ENCODE measurements around the gene FGF1.

Gene FGF1

DNA sequence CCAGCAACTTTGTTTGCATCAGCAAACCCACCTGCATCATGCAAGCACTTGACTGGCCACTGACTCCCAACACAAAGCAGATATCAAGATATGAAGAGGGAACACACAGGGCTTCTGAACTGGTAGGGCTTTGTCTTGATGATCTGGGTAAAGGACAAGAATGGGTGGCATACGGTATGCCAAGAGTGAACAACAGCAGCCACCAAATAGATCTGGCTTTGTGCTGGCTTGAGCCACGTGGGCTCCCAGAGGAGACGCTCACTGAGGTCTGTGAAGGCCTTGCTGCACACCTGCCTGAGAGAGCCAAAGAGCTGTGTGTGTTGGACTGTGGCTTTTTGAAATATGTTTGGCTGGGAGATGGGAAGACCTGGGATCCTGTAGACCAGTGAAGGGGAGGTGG is 43.5 kb downstream of the FGF1 start:
- DNase-seq (ENCODE audit: low spot score) = no peak

DNA sequence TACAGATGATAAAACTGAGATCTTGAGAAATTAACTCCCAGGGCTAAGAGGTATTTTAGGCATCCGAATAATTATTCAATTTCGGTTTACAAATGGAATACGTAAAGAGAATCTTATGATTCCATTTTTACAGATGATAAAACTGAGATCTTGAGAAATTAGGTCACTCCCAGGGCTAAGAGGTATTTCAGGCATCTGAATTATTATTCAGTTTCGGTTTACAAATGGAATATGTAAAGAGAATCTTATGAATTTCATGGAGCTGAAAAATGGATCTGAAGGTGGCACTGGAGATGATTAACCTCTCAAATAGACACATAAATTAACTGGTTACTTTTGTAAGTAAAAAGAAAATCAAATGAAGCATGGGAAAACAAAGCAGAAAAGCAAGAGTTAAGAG is 44.2 kb downstream of the FGF1 start:
- no peak for DNase-seq (ENCODE audit: low spot score)

DNA sequence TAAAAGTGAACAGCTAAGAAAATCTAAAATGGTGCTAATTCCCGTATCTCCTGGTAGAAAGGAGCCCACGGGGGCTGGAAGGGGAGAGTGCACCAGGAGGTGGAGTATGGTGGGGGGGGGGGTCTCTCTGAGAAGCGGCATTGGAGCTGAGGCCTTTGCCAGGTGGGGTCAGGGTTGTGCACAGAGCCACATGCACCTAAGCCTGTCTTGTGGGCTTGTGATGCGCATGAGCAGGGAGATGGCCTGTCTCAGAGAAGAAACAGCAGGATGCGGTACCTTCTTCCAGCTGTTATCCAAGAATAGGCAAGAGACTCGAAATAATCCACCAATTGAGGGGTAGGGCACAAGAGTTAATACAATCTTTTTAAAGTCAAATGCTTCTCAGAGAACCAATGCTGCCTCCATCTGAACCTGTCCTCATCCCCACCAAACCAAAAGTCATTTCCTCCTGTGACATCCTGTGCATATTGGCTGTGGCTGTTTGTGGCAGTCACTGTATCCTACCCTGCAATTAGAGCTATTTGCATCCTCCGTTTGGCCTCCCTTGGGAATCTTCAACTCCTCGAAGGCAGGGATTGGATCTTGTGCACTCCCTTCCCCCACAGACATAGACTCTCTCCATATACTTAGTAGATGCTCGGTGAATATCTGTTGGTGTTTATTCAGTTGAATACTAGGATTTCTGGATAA is 45.4 kb downstream of the FGF1 start:
- no peak for DNase-seq (ENCODE audit: low spot score)

GRCh38 chr5:142639455-142639854 is 46.4 kb downstream of the FGF1 start:
- DNase-seq (ENCODE audit: low spot score) = no peak

DNA sequence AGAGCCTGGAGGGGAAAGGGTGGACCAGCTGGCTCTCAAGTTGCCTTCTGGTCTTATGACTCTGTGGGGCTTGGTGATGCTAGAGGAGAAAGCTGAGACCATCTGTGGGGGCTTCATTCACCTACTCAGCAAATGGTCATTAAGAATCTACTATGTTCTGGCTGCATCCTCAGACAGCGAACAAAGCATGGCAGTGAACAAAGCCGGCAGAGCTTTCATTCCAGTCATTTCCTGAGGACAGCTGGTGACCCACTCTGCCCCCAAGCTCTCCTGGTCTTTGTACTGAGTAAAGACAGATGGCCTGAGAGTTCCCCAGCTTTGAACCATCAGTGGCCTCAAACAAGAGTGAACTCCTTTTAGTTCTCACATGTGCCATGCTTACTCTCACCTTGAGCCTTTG is 48.0 kb downstream of the FGF1 start:
- DNase-seq (ENCODE audit: low spot score) = no peak

DNA sequence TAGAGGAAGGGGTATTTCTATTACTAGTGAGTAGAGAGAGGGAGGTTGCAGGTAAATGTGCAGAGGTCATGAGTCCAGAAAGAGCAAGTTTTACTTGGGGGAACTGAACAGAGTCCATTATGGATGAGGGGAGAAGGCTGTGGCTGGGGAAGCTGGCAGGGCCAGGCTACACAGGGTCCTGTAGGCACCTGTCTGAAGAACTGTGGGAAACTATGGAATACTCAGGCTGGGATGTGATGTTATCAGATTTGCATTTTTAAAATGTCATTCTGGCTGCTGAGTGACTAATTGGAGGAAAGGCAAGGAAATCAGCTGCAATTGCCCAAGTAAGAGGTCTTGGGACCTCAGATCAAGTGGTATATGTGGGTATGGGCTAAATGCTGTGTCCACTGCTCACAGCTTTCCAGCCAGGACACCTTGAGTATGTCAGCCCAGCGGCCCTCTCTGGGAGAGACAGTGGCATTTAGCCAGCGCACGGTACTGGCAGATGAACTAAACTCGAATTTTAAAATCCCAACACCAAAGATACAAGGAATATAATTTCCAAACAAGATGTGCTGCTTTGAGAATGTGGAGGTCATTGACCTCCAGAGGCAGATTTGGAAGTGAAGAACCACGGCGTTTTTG is 49.1 kb downstream of the FGF1 start:
- DNase-seq (ENCODE audit: low spot score) = no peak

DNA sequence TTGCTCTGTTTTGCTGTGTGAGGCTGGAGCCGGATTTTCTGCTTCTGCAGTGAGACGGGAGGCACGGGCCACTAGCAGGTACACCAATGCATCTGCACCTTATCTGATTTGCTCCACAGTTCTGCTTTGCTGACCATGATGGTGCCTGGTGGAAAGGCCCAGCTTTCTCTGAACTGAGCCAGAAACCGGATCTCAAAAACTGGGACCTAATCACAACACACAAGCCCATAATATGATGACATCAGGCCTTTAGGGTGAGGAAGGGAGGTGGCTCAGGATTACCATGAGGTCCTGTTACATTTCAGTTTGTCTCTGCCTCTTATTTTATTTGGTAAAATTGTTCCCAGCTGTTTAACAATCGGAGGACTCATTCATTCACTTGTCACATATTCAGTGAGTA is 49.8 kb downstream of the FGF1 start:
- DNase-seq (ENCODE audit: low spot score) = no peak

- DNase-seq (ENCODE audit: low spot score) = no peak
Measured at GRCh38 chr5:142634216-142635011, 51.5 kb downstream of the FGF1 start.

- no peak for DNase-seq (ENCODE audit: low spot score)
Measured at GRCh38 chr5:142630927-142631539, 54.9 kb downstream of the FGF1 start.

DNA sequence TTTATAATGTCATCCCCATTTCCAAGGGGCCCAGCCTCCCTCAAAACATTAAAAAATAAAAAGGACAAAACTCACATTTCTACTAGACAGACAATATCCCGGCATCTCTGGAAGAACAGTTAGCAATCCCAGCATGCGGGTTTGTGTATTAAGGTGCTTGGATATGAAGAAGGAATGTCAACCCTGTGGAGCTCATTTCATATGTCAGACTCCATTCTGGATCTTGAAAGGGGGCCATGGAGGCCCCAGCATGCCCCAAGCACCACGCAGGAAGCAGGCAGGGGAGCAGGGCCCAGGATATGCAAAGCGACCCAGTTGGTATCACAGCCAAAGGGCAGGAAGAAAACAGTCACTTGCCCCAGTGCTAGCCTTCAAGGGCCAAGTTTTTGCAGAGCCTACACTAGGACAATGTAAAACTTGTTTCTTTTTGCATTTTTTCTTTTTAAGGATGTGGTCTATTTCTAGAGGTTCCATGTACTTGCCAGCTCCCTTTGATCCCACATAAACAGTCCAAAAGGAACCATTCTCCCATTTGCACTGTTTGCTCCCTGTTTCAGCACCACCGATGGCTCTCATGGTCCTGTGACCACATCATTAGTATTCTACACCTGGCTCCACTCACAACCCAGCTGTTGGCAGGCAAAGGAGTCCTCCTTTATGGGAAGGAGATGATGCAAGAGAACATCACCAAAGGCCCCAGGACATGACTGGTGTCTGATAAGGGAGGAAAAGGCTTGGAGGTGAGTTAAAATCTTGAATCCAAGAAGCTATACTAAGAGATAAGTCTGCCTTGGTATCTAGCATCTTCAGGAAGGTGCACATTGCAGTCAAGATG is 58.3 kb downstream of the FGF1 start:
- no peak for DNase-seq (ENCODE audit: low spot score)

- no peak for DNase-seq (ENCODE audit: low spot score)
Measured at GRCh38 chr5:142626786-142627185, 59.1 kb downstream of the FGF1 start.

GRCh38 chr5:142626099-142626498 is 59.8 kb downstream of the FGF1 start:
- DNase-seq (ENCODE audit: low spot score) = no peak

DNA sequence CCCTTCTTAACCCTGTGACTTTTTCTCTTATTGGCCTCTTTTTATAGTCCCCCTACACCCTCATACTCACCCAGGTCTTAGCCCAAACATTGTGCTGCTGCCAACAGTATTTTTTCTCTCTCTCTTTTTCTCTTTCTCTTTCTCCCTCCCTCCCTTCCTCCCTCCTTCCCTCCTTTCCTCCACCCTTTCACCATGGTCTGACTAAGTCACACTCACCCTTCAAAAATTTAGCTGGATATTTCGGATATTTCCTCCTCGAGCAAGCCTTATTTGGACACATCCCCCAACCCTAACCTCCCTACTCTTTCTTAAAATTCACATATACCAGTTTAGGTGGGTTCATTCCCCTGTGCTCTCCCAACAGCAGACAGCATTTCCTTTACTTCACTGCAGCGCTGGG is 64.7 kb downstream of the FGF1 start:
- DNase-seq (ENCODE audit: low spot score) = no peak

- DNase-seq (ENCODE audit: low spot score) = no peak
Measured at GRCh38 chr5:142619815-142620214, 66.1 kb downstream of the FGF1 start.

DNA sequence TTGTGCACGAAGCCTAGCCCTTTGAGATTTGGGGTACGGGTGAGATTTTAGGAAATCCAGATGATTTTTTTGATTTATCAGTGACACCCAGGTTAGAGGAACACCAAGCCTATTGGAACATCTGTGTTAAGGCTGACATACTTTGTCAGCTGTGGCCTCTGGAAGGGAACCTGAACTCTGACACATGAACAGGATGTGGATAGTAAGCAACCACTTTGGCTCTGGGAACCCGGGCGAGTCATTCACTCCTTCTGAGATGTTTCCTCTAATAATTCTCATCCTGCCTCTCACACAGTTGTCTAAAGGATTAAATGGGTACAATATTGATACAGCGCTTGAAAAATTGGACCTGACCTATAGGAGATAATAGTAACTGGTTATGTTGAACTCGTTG is 67.8 kb downstream of the FGF1 start:
- DNase-seq (ENCODE audit: low spot score) = no peak

GRCh38 chr5:142617416-142618129 is 68.3 kb downstream of the FGF1 start:
- DNase-seq (ENCODE audit: low spot score) = no peak

DNA sequence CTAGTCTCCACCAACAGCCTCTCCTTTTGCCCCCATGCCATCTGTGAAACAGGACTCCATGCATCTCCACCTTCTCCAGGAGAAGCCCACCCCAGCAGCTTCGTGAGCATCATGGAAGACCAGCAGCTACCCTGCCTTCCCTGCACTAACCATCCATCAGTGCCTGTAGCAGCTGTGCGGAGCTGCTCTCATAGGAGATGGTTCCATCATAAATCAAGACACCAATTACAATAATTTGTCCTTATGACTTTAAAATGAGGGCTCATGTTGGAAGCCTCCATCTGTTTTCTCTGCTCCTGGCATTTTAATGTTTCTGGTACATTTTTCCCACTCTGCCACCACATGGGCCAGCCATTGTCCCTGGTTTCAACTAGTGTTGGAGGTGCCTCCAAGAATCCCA is 69.9 kb downstream of the FGF1 start:
- no peak for DNase-seq (ENCODE audit: low spot score)

GRCh38 chr5:142614054-142614453 is 71.8 kb downstream of the FGF1 start:
- DNase-seq (ENCODE audit: low spot score) = no peak

- DNase-seq (ENCODE audit: low spot score) = no peak
Measured at GRCh38 chr5:142613271-142613671, 72.6 kb downstream of the FGF1 start.

- DNase-seq (ENCODE audit: low spot score) = no peak
Measured at GRCh38 chr5:142612494-142613270, 73.2 kb downstream of the FGF1 start.

DNA sequence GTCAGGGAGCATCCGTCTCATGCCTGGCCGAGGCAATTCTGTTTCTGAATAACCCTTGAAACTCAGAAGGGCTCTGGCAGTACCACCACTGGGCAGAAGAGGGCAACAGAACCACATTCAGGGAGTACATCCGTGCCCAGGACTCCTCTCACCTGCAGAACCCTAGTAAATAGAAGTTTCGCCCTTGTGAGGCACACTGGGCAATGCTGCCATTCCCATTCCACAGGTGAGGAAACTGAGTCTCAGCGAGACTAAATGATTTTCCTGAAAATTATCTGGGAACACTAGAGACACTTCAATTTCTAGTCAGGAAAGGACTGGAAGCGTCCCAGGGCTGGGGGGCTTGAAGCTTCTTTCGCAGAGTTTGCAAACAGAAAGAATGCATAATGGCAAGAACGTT is 74.7 kb downstream of the FGF1 start:
- DNase-seq (ENCODE audit: low spot score) = no peak
